Endothelial cell of umbilical vein (primary cell): ENCODE data around the gene TMEM178B.

Experiments used
- EZH2 ChIP-seq: IDR thresholded peaks from 2 replicates; pipeline ENCODE4 v1.6.1; 2012; ENCODE audit warnings: borderline replicate concordance, low read depth, mild to moderate bottlenecking, moderate library complexity, low read length, inconsistent platforms; ENCODE audit not compliant: severe bottlenecking
- JUN ChIP-seq: IDR thresholded peaks from 2 replicates; pipeline ENCODE4 v1.6.1; 2011; ENCODE audit warnings: borderline replicate concordance, low read depth; ENCODE audit not compliant: insufficient read length, insufficient read depth
- MAX ChIP-seq: IDR thresholded peaks from 2 replicates; pipeline ENCODE4 v1.6.1; 2011; ENCODE audit not compliant: insufficient read depth, insufficient read length
- MYC ChIP-seq: IDR thresholded peaks from one replicate; pipeline ENCODE4 v1.6.1; 2011; ENCODE audit warnings: mild to moderate bottlenecking, low read depth, low read length
- POLR2A ChIP-seq: IDR thresholded peaks from 2 replicates; pipeline ENCODE4 v1.6.1; 2012; ENCODE audit warnings: low read depth, mild to moderate bottlenecking, control low read depth, low read length
- POLR2AphosphoS5 ChIP-seq: IDR thresholded peaks from 2 replicates; pipeline ENCODE4 v1.6.1; 2012; ENCODE audit warnings: low read depth, mild to moderate bottlenecking, control low read depth, low read length, moderate library complexity; ENCODE audit not compliant: insufficient read depth
- TF ChIP-seq, protein P1 (sequence below), 2 donors: IDR thresholded peaks; 1 replicate in 1 of 2; 2 replicates in 1 of 2; pipeline ENCODE4 v1.5.1; 2011; ENCODE audit warnings: low read length in 2 of 2, mild to moderate bottlenecking in 2 of 2, moderate library complexity in 2 of 2, control low read depth in 1 of 2, inconsistent platforms in 1 of 2, low read depth in 1 of 2; ENCODE audit not compliant: insufficient read depth in 1 of 2; ENCODE audit errors: extremely low read depth in 1 of 2

DNA sequence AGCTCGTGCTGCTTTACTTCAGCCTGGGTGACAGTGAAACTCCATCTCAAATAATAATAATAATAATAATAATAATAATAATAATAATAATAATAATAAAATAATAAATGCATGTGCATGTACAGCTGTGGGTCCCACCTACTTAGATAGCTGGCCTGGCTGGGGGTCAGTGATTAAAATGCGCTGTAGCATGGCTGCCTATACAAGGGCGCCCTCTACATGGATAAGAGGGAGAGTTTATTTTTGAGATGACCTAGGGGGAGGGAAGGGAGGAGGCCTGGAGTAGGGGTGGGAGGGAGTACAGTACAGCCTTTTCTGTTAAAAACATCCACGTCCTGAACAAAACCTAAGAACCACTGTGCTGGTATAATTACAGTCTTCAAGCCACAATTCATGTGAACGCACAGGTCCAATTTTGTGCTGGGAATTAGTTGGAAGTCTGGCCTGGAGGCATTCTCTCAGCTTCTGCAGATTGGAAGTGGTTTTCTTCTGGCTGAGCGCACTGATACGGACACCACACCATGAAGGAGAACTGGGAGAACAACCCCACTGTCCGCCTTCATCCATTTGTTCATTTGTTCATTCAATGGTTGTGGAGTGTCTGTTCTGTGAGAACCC is 146.5 kb downstream of the TMEM178B start:
- TF ChIP-seq POLR2A (no peak), EZH2 (no peak), MAX (no peak), MYC (no peak), JUN (no peak), POLR2AphosphoS5 (no peak)
- TF ChIP-seq, protein P1, sequence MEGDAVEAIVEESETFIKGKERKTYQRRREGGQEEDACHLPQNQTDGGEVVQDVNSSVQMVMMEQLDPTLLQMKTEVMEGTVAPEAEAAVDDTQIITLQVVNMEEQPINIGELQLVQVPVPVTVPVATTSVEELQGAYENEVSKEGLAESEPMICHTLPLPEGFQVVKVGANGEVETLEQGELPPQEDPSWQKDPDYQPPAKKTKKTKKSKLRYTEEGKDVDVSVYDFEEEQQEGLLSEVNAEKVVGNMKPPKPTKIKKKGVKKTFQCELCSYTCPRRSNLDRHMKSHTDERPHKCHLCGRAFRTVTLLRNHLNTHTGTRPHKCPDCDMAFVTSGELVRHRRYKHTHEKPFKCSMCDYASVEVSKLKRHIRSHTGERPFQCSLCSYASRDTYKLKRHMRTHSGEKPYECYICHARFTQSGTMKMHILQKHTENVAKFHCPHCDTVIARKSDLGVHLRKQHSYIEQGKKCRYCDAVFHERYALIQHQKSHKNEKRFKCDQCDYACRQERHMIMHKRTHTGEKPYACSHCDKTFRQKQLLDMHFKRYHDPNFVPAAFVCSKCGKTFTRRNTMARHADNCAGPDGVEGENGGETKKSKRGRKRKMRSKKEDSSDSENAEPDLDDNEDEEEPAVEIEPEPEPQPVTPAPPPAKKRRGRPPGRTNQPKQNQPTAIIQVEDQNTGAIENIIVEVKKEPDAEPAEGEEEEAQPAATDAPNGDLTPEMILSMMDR (IDR thresholded peaks at IDR 0.05; ENCODE audit: extremely low read depth in 1 of 2, insufficient read depth in 1 of 2, low read depth in 1 of 2, low read length in 2 of 2) = no peak
